Liver (tissue), 9 donors: Measurements from ENCODE around the gene WDR1. TPM values are rescaled to one million over a fixed set of nuclear protein-coding genes. Genes with fewer than 3 reads are reported as not detected.

Experiments
- DNase-seq: peaks from one replicate; pipeline ENCODE4 v3.0.0-alpha.2; 2017; ENCODE audit warnings: low spot score
- H3K27ac ChIP-seq, 2 donors: one replicate each; pipeline ENCODE4 v1.7.0; 2013; ENCODE audit warnings: inconsistent platforms in 2 of 2, low read length in 2 of 2, control low read depth in 1 of 2, low read depth in 1 of 2, mild to moderate bottlenecking in 1 of 2
- H3K27me3 ChIP-seq, 4 donors: one replicate each; pipeline versions ENCODE4 v1.6.1 to v1.7.0; 2013; ENCODE audit warnings: low read length in 3 of 4, inconsistent platforms in 1 of 4, mild to moderate bottlenecking in 1 of 4, moderate library complexity in 1 of 4; ENCODE audit not compliant: control insufficient read depth in 4 of 4, insufficient read depth in 4 of 4
- H3K36me3 ChIP-seq, 4 donors: one replicate each; pipeline versions ENCODE4 v1.6.1 to v1.7.0; 2013; ENCODE audit warnings: low read length in 3 of 4, mild to moderate bottlenecking in 3 of 4, low read depth in 1 of 4, moderate library complexity in 1 of 4; ENCODE audit not compliant: control insufficient read depth in 4 of 4, insufficient read depth in 3 of 4
- H3K4me1 ChIP-seq, 4 donors: one replicate each; pipeline versions ENCODE4 v1.6.1 to v1.7.0; 2013; ENCODE audit warnings: low read length in 3 of 4, mild to moderate bottlenecking in 3 of 4, moderate library complexity in 1 of 4; ENCODE audit not compliant: control insufficient read depth in 4 of 4, insufficient read depth in 4 of 4
- H3K4me3 ChIP-seq, 3 donors: one replicate each; pipeline versions ENCODE4 v1.6.1 to v1.7.0; 2013; ENCODE audit warnings: low read length in 3 of 3, control low read depth in 1 of 3, low read depth in 1 of 3, mild to moderate bottlenecking in 1 of 3
- H3K9ac ChIP-seq, 2 donors: one replicate each; pipeline ENCODE4 v1.7.0; 2013; ENCODE audit warnings: low read length in 2 of 2, mild to moderate bottlenecking in 2 of 2, moderate library complexity in 2 of 2, control low read depth in 1 of 2, low read depth in 1 of 2
- H3K9me3 ChIP-seq, 4 donors: one replicate each; pipeline versions ENCODE4 v1.6.1 to v1.7.0; 2013; ENCODE audit warnings: low read length in 3 of 4; ENCODE audit not compliant: control insufficient read depth in 4 of 4
- ATF3 ChIP-seq: IDR thresholded peaks from 2 replicates; pipeline ENCODE4 v1.6.1; 2016; ENCODE audit warnings: antibody characterized with exemption
- FOXA1 ChIP-seq: IDR thresholded peaks from 2 replicates; pipeline ENCODE4 v1.6.1; 2016; ENCODE audit warnings: antibody characterized with exemption
- GABPA ChIP-seq, 2 donors: IDR thresholded peaks in 1 of 2; conservative IDR thresholded peaks in 1 of 2; 2 replicates each; pipeline ENCODE4 v1.6.1; 2016; ENCODE audit warnings: antibody characterized with exemption in 2 of 2, mild to moderate bottlenecking in 1 of 2, moderate library complexity in 1 of 2
- HNF4A ChIP-seq, 2 donors: conservative IDR thresholded peaks; 2 replicates each; pipeline ENCODE4 v1.6.1; 2016; ENCODE audit warnings: antibody characterized with exemption in 2 of 2, mild to moderate bottlenecking in 2 of 2
- HNF4G ChIP-seq: IDR thresholded peaks from 2 replicates; pipeline ENCODE4 v1.6.1; 2016; ENCODE audit warnings: antibody characterized with exemption
- JUND ChIP-seq, 2 donors: IDR thresholded peaks; 2 replicates each; pipeline ENCODE4 v1.6.1; 2016; ENCODE audit warnings: antibody characterized with exemption in 2 of 2
- NR2F2 ChIP-seq: IDR thresholded peaks from 2 replicates; pipeline ENCODE4 v1.6.1; 2016; ENCODE audit warnings: antibody characterized with exemption
- RAD21 ChIP-seq, 2 donors: IDR thresholded peaks; 2 replicates each; pipeline ENCODE4 v1.6.1; 2016; ENCODE audit warnings: antibody characterized with exemption in 2 of 2, mild to moderate bottlenecking in 2 of 2
- RXRA ChIP-seq, 2 donors: IDR thresholded peaks; 2 replicates each; pipeline ENCODE4 v1.6.1; 2017 to 2018; ENCODE audit warnings: antibody characterized with exemption in 2 of 2, mild to moderate bottlenecking in 1 of 2
- SP1 ChIP-seq: IDR thresholded peaks from 2 replicates; pipeline ENCODE4 v1.6.1; 2018; ENCODE audit warnings: antibody characterized with exemption, mild to moderate bottlenecking
- TAF1 ChIP-seq: conservative IDR thresholded peaks from 2 replicates; pipeline ENCODE4 v1.6.1; 2016; ENCODE audit warnings: antibody characterized with exemption, mild to moderate bottlenecking
- YY1 ChIP-seq: IDR thresholded peaks from 2 replicates; pipeline ENCODE4 v1.6.1; 2016; ENCODE audit warnings: antibody characterized with exemption, mild to moderate bottlenecking
- ZBTB33 ChIP-seq: IDR thresholded peaks from 2 replicates; pipeline ENCODE4 v1.6.1; 2016; ENCODE audit warnings: antibody characterized with exemption
- WGBS: extraction: QIAGEN DNeasy Blood & Tissue Kit; methylation state at CpG from one replicate; pipeline ENCODE4 v1.1.7; 2013; 5-methylcytosine and 5-hydroxymethylcytosine counted together
- polyA plus RNA-seq, 2 donors: library from polyadenylated mRNA; stranded (reverse) in 1 of 2; unstranded in 1 of 2; fragments of 200-250 nt in 1 of 2; fragments of >200 nt in 1 of 2; fragmentation: Nextera tagmentation in 1 of 2; extraction: Ambion mirVana in 1 of 2; gene quantifications; one replicate each; pipeline versions ENCODE4 v1.2.1 to v1.2.3, GENCODE V29; 2013 to 2015
- total RNA-seq, 2 donors: library from RNA; depleted of rRNA; stranded (reverse); fragments of >200 nt; gene quantifications; one replicate each; pipeline ENCODE4 v1.2.3, GENCODE V29; 2014
- TF ChIP-seq, protein P1 (sequence below): fragments of 150-350 bp; IDR thresholded peaks from 2 replicates; pipeline ENCODE4 v1.5.1; 2017; ENCODE audit warnings: improper control_type of control experiment, low read depth, low read length; ENCODE audit not compliant: missing input control
- TF ChIP-seq, protein P2 (sequence below): IDR thresholded peaks from 2 replicates; pipeline ENCODE4 v1.6.1; 2016; ENCODE audit warnings: antibody characterized with exemption, mild to moderate bottlenecking
- TF ChIP-seq, protein P3 (sequence below): IDR thresholded peaks from 2 replicates; pipeline ENCODE4 v1.6.1; 2016; ENCODE audit warnings: antibody characterized with exemption
- donor health status: healthy.
- donor health status: healthy.
- donor health status: healthy.
- donor health status: healthy.
- donor health status: healthy.

WDR1 gene
- total and polyA plus RNA-seq, 4 donors: 31.1 to 97.4 (median 65.7) TPM

- Histone ChIP-seq H3K9ac (no peak overlapping the region), H3K4me3 (no peak overlapping the region), H3K4me1 (peaks cover 0 to 17% (median 7%) of the 10 kb centered on the region in 4 donors), H3K9me3 (no peaks in the 10 kb centered on the region), H3K27me3 (no peaks in the 10 kb centered on the region), H3K27ac (peak overlapping the region; percentile 22 to 71), H3K36me3 (no peaks in the 10 kb centered on the region)
- DNase-seq: no peak
- TF ChIP-seq TAF1 (no peak), ATF3 (no peak), HNF4A (conservative IDR thresholded peaks at IDR 0.05) (no peak), RXRA (IDR thresholded peaks at IDR 0.05) (peak; percentile 58 to 65), GABPA (IDR thresholded peaks at IDR 0.05 in 1 of 2, conservative IDR thresholded peaks at IDR 0.05 in 1 of 2) (no peak), FOXA1 (no peak), NR2F2 (peak; percentile 88), SP1 (peak; percentile 47), JUND (IDR thresholded peaks at IDR 0.05) (no peak), YY1 (no peak)
- WGBS: 80% methylated on average over 10 of the region's 10 CpGs
Measured at GRCh38 chr4:10031668-10032590, 84.7 kb downstream of the WDR1 start.

GRCh38 chr4:10030972-10031667 is 85.5 kb downstream of the WDR1 start:
- H3K4me1 ChIP-seq: peaks cover 0 to 17% (median 7%) of the 10 kb centered on the region in 4 donors
- H3K9ac ChIP-seq: no peak overlapping the region
- WGBS: 72% methylated on average over 7 of the region's 7 CpGs
- DNase-seq: no peak
- no peaks in the 10 kb centered on the region for H3K36me3 ChIP-seq
- no peaks in the 10 kb centered on the region for H3K27me3 ChIP-seq
- H3K9me3 ChIP-seq: no peaks in the 10 kb centered on the region
- TF ChIP-seq NR2F2 (no peak), JUND (IDR thresholded peaks at IDR 0.05) (no peak), ATF3 (no peak), YY1 (no peak), TAF1 (no peak), RAD21 (IDR thresholded peaks at IDR 0.05) (no peak), ZBTB33 (no peak), HNF4G (no peak)
- TF ChIP-seq, protein P1, sequence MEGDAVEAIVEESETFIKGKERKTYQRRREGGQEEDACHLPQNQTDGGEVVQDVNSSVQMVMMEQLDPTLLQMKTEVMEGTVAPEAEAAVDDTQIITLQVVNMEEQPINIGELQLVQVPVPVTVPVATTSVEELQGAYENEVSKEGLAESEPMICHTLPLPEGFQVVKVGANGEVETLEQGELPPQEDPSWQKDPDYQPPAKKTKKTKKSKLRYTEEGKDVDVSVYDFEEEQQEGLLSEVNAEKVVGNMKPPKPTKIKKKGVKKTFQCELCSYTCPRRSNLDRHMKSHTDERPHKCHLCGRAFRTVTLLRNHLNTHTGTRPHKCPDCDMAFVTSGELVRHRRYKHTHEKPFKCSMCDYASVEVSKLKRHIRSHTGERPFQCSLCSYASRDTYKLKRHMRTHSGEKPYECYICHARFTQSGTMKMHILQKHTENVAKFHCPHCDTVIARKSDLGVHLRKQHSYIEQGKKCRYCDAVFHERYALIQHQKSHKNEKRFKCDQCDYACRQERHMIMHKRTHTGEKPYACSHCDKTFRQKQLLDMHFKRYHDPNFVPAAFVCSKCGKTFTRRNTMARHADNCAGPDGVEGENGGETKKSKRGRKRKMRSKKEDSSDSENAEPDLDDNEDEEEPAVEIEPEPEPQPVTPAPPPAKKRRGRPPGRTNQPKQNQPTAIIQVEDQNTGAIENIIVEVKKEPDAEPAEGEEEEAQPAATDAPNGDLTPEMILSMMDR: no peak
- TF ChIP-seq, protein P2, sequence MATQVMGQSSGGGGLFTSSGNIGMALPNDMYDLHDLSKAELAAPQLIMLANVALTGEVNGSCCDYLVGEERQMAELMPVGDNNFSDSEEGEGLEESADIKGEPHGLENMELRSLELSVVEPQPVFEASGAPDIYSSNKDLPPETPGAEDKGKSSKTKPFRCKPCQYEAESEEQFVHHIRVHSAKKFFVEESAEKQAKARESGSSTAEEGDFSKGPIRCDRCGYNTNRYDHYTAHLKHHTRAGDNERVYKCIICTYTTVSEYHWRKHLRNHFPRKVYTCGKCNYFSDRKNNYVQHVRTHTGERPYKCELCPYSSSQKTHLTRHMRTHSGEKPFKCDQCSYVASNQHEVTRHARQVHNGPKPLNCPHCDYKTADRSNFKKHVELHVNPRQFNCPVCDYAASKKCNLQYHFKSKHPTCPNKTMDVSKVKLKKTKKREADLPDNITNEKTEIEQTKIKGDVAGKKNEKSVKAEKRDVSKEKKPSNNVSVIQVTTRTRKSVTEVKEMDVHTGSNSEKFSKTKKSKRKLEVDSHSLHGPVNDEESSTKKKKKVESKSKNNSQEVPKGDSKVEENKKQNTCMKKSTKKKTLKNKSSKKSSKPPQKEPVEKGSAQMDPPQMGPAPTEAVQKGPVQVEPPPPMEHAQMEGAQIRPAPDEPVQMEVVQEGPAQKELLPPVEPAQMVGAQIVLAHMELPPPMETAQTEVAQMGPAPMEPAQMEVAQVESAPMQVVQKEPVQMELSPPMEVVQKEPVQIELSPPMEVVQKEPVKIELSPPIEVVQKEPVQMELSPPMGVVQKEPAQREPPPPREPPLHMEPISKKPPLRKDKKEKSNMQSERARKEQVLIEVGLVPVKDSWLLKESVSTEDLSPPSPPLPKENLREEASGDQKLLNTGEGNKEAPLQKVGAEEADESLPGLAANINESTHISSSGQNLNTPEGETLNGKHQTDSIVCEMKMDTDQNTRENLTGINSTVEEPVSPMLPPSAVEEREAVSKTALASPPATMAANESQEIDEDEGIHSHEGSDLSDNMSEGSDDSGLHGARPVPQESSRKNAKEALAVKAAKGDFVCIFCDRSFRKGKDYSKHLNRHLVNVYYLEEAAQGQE: no peak
- TF ChIP-seq, protein P3, sequence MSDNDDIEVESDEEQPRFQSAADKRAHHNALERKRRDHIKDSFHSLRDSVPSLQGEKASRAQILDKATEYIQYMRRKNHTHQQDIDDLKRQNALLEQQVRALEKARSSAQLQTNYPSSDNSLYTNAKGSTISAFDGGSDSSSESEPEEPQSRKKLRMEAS: no peak
- no peak overlapping the region for H3K27ac ChIP-seq
- no peak overlapping the region for H3K4me3 ChIP-seq
